Measurements from ENCODE around the gene MN1. TPM values are rescaled to one million over a fixed set of nuclear protein-coding genes. Genes with fewer than 3 reads are reported as not detected.

MN1 gene
- polyA plus RNA-seq, 2 of the 4 experiments (the other 2 are of a cell fraction): 0.59 to 2.4 TPM

- TF ChIP-seq ESRRA (IDR thresholded peaks at IDR 0.05; ENCODE audit: borderline replicate concordance, low read length): no peak
- TF ChIP-seq EP300 (IDR thresholded peaks at IDR 0.05): no peak
- no peak for TF ChIP-seq CHD4 (IDR thresholded peaks at IDR 0.05; ENCODE audit: borderline replicate concordance)
- TF ChIP-seq HEYL (CRISPR knock-in tag; IDR thresholded peaks at IDR 0.05): no peak
- TF ChIP-seq ZC3H11A (IDR thresholded peaks at IDR 0.05): no peak
- no peak for TF ChIP-seq NFE2L2 (conservative IDR thresholded peaks at IDR 0.05; ENCODE audit: low read length)
- TF ChIP-seq TFCP2L1 (CRISPR knock-in tag; IDR thresholded peaks at IDR 0.05): no peak
- no peak for TF ChIP-seq PBX3 (IDR thresholded peaks at IDR 0.05)
These were observed 19.5 kb downstream of the MN1 start (continued) for GRCh38 chr22:27782088-27782487.

GRCh38 chr22:27780161-27780575, 21.4 kb downstream of the MN1 start:
- no peak for ATAC-seq
- DNase-seq (ENCODE audit: low read depth in 1 of 2, low spot score in 1 of 2): no peak
- CTCF ChIA-PET: no interaction called here

GRCh38 chr22:27779643-27780042, 21.9 kb downstream of the MN1 start:
- no peak overlapping the region for H3K4me2 ChIP-seq

More at GRCh38 chr22:27780161-27780575, 21.4 kb downstream of the MN1 start:
- Histone ChIP-seq H3K4me2 (no peak overlapping the region), H3K9me3 (no peaks in the 10 kb centered on the region), H3K4me1 (no peaks in the 10 kb centered on the region), H3K4me3 (no peak overlapping the region), H3K27ac (no peak overlapping the region)
- POLR2A ChIA-PET: no interaction called here
- 85% methylated on average over 9 of the region's 9 CpGs for WGBS (ENCODE audit: missing lambda C conversion rate)
- TF ChIP-seq HES2 (IDR thresholded peaks at IDR 0.05) (no peak), PHF8 (IDR thresholded peaks at IDR 0.05; ENCODE audit: borderline replicate concordance, low read depth) (no peak), CHD4 (IDR thresholded peaks at IDR 0.05; ENCODE audit: borderline replicate concordance) (no peak), HOXA7 (CRISPR knock-in tag; IDR thresholded peaks at IDR 0.05) (no peak), BCL3 (IDR thresholded peaks at IDR 0.05) (no peak), CBX8 (IDR thresholded peaks at IDR 0.05) (no peak), ELK1 (IDR thresholded peaks at IDR 0.05; ENCODE audit: low read depth, low read length) (no peak), MYC (IDR thresholded peaks at IDR 0.05; ENCODE audit: borderline replicate concordance, low read length) (no peak), SREBF2 (IDR thresholded peaks at IDR 0.05) (no peak), POLR2AphosphoS2 (conservative IDR thresholded peaks at IDR 0.05; ENCODE audit: low read length) (no peak), ZNF302 (CRISPR knock-in tag; IDR thresholded peaks at IDR 0.05) (no peak), NR3C1 (IDR thresholded peaks at IDR 0.05) (no peak), HDAC2 (IDR thresholded peaks at IDR 0.05) (no peak), NPAS2 (CRISPR knock-in tag; IDR thresholded peaks at IDR 0.05; ENCODE audit: borderline replicate concordance) (no peak)
- no peak for FAIRE-seq

More at GRCh38 chr22:27779643-27780042, 21.9 kb downstream of the MN1 start:
- no peaks in the 10 kb centered on the region for H3K4me1 ChIP-seq
- 42% methylated on average over 3 of the region's 3 CpGs for WGBS (ENCODE audit: missing lambda C conversion rate)
- FAIRE-seq (no peak), DNase-seq (ENCODE audit: low read depth in 1 of 2, low spot score in 1 of 2) (no peak), ATAC-seq (no peak)
- POLR2A ChIA-PET: no interaction called here
- no peak overlapping the region for H3K27ac ChIP-seq
- TF ChIP-seq ATOH8 (CRISPR knock-in tag; IDR thresholded peaks at IDR 0.05; ENCODE audit: low read depth) (no peak), CBX8 (IDR thresholded peaks at IDR 0.05) (no peak), FOSB (CRISPR knock-in tag; IDR thresholded peaks at IDR 0.05) (no peak), CHD4 (IDR thresholded peaks at IDR 0.05; ENCODE audit: borderline replicate concordance) (no peak), PHF8 (IDR thresholded peaks at IDR 0.05; ENCODE audit: borderline replicate concordance, low read depth) (no peak), NFE2L2 (conservative IDR thresholded peaks at IDR 0.05; ENCODE audit: low read length) (no peak), SMC3 (IDR thresholded peaks at IDR 0.05) (no peak), RNF2 (IDR thresholded peaks at IDR 0.05; ENCODE audit: borderline replicate concordance, low read depth) (no peak), RAD21 (conservative IDR thresholded peaks at IDR 0.05 in 1 of 2, IDR thresholded peaks at IDR 0.05 in 1 of 2) (no peak), RFX5 (IDR thresholded peaks at IDR 0.05) (no peak), PBX3 (IDR thresholded peaks at IDR 0.05) (no peak), USF2 (IDR thresholded peaks at IDR 0.05) (no peak), BHLHE40 (IDR thresholded peaks at IDR 0.05; ENCODE audit: low read depth, low read length) (no peak)
- CTCF ChIA-PET: interaction anchor here (1.4 kb wide), 1 partner anchor 56 kb away, joined by 3 read pairs; no protein-coding TSS in a partner anchor
- H3K9me3 ChIP-seq: no peaks in the 10 kb centered on the region
- H3K4me3 ChIP-seq: no peak overlapping the region

Measured in A549 (cell line).